SHP77 (cell line): ENCODE results near the gene ZBTB38.

ENCODE experiments used
- DNase-seq, 2 experiments: peaks; one replicate each; lab custom pipeline; 2025; lab: John Stamatoyannopoulos, UW

Gene ZBTB38

DNA sequence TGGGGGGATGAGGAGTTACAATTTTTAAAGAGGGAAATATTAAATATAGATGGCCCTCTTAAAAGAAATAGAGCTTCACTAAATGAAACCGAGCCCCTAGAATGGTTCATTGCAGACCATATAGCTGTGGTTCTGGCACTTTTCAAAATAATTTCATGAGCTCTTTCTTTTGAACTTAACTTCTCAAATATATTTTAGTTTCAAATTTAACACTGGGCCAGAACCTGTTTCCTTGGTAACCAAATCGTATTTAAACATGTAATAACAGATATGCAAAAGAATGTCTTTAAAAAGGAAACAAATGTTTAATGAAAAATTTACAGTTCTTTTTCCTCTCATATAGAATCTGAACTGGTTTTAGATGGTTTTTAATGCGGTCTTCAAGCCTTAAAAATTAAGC, 20.1 kb downstream of the ZBTB38 start:
- DNase-seq = no peak

- no peak for DNase-seq
These were observed 20.7 kb downstream of the ZBTB38 start for GRCh38 chr3:141388823-141389621.

GRCh38 chr3:141389703-141390102, 21.4 kb downstream of the ZBTB38 start:
- DNase-seq = no peak

DNA sequence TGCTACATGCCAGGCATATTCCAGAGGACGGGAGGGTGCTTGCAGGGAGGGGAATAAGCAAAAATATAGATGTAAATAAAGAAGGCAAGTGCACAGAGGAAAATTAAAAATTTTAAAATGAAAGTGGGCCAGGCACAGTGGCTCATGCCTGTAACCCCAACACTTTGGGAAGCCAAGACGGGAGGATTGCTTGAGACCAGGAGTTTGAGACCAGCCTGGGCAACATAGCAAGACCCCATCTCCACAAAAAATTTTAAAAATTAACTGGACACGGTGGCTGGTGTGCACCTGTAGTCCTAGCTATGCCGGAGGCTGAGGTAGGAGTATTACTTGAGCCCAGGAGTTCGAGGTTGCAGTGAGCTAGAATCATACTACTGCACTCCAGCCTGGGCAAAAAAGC, 22.4 kb downstream of the ZBTB38 start:
- no peak for DNase-seq

DNA sequence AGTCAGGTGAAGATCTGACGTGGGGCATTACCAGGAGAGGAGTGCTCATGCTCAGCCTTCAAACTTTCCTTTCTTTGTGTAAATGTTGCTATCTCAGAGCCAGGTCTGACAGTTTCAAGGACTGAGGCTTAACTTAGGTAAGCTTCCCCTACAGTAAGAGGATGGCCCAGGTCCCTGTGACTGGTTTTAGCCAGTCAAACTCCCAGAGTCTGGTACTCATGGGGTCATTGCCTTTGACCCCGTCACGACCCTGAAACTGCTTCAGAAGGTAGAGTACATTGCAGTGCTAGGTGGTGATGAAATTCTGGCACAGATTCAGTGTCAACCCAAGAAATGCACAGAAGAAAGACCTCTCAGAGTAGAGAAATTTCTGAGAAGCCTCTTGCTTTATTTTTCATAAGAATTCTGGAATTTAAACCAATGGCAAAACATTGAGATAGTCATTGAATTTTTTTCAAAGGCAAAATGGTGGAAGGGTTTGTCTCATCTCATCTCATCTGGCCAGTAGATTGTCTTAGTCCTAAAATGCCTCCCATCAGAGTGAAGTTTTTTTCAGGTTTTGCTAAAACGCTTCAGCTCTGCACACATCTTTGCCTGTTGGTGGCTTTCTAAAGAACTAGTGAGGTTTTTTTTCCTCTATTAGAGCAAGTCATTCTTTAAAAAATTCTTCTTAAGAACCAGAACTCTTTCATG, 23.1 kb downstream of the ZBTB38 start:
- no peak for DNase-seq

DNA sequence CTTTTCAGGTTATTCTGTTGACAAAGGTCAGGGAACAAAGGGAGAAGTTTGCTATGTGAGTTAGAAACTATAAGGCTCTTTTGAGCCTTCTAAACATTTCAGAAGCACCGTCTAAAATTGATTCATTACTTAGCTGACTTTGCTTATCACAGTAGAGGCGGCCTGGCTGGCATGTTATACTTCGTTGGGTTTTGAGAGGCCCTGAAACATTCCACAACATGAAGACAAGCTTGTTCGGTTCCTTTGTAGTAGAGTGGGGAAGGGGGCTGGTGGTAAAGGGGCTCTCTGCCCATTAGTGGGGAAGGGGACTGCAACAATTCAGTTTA, 23.6 kb downstream of the ZBTB38 start:
- no peak for DNase-seq

DNA sequence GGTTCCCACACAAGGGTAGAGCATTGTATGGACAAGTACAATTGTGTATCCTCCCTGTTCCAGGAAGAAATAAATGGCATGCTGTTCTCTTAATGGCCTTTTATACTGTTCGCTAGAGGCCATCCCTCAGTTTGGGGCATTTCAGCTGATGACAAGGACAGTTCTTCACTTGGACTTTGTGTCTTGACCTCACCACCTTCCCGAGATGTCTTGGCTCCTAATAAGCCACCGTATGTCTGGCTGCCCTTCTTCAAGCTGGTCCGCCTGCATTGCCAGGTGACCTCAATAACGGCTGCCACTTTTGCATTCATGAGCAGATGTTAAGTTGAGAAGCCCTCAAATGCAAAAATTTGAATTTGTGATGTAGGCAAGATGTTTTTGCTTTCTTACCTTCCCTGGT, 24.1 kb downstream of the ZBTB38 start:
- DNase-seq = no peak

GRCh38 chr3:141392897-141393734, 24.8 kb downstream of the ZBTB38 start:
- no peak for DNase-seq

GRCh38 chr3:141393735-141394076, 25.4 kb downstream of the ZBTB38 start:
- DNase-seq = no peak

DNA sequence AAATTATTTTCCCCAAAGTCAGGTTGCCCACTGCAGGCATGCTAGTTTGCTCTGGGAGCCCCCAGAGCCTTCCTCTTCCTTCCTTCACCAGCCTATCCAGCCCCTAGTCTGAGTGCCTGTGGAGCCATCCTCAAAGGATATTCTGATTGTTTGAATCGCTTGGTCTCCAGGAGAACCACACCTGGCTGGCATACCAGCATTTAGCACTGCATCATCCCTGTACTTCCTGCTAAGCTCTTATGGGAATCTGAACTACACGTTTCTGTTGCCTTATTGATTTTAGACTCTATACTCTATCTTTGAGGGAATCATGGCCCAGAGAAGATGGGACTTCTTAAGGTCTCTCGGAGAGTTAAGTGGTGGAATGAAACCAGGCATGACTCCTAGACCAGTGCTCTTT, 26.3 kb downstream of the ZBTB38 start:
- no peak for DNase-seq

- DNase-seq = no peak
These were observed 26.8 kb downstream of the ZBTB38 start for GRCh38 chr3:141395005-141395589.

DNA sequence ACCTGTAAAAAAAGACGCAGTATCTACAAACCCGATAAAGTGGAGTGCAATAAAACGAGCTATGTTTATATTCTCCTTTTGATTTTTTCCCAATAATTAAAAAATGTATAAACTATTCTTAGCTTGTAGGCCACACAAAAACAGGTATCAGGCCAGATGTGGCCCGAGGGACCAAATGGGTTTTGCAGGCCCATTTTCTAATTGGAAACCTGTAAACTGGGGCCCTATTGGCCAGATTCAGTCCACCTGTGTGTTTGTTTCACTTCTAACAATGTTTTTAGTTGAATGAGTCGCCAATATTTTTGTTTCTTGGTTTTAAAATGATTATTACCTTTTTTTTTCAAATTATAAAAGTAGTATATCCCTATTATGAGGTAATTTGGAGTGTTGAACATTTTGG, 29.7 kb downstream of the ZBTB38 start:
- no peak for DNase-seq

- no peak for DNase-seq
These were observed 30.9 kb downstream of the ZBTB38 start for GRCh38 chr3:141399200-141399599.

DNA sequence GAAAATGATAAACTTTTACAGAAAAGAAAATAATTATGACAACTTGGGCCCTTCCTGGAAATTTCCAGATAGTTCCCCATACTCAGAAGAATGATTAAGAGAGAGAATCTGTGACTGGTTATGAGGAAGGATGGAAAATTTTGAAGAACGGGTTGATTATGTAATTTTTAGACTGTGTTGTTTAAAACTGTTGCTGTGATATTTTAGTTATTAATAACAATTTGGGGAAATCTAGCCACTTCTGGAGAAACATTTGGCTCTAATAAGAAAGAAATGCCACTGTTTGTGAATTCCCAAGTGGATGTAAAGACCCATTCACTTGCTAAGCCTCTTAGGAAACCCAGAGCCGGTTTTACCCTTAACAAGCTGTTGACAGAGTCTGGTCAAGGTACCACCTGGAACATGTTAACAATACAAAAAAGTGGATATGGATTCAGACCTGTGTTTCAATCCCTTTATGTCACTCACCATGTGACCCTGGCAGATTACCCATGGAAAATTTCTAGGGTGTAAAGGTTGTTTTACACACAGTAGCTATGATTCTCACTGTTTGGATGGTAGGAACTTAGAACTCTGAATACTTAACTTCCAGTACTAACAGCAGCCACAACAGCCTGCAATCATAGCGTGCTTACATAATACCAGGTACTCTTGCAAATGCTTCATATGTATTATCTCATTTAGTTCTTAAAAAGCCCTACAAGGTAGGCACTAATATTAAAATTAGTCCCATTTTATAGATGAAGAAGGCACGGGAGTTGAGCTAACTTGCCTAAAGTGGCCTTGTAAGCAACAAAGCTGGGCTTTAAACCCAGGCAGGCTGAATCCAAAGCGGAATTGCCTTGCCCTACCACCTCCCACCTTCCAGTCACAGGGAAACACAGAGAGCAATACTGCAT, 32.0 kb downstream of the ZBTB38 start:
- no peak for DNase-seq

DNA sequence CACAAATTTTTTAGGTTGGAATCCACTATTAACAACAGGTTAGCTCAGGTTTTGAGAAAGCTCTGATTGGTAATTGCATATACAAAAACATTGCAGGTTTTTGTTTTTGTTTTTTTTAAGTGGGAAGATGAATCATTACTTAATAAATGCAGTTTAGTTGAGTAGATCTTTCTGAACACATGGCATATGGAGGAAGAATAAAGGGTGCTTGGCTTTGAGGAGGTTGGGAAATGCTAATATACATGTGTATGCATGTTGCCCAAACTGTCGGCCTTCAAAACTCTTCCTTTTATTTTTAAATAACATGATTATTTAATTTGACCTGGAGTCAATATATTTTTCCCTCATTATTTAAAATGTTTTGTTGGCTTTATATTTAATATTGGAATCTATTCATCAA, 32.8 kb downstream of the ZBTB38 start:
- no peak for DNase-seq

DNA sequence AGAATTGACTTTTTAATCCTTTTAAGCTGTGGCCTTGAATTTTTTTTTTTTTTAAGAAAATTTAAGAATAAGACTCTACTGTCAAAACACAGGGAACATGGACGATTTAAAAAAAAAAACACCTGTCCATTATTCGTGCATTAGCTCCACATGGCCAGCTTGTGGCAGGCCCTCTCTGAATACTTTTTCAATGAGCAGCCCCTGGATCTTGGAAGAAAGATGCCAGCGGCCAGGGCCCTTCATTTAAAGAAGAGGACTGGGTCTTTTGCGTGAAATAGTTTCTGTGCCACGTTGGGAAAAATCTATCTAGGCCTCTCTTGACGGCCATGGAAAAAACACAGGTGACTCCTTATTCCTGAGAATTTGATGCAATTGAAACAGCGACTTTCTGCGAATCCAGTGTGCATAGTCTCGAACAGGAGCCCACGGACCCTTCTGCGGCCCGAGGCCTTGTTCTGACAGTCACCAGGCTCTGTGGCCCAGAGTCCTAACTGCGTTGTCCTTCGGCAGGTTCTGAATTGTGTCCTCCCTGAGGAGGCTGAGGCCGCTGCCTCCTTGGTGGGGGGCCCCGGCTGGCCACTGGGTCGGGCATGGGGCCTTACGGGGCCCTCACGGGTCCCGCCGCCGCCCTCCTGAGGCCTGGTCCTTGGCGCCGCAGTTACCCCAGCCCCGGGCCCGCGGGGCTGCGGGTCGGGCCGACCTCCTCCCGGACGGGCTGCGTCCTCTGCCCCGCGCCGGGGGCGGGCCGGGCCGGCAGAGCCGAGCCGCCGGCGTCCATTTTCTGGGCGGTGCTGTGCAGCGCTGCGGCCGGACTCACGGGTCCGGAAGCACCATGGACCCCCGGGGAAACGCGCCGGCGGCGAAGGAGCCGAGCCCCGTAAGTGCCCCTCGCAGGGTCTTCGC, 33.5 kb downstream of the ZBTB38 start:
- DNase-seq = no peak

DNA sequence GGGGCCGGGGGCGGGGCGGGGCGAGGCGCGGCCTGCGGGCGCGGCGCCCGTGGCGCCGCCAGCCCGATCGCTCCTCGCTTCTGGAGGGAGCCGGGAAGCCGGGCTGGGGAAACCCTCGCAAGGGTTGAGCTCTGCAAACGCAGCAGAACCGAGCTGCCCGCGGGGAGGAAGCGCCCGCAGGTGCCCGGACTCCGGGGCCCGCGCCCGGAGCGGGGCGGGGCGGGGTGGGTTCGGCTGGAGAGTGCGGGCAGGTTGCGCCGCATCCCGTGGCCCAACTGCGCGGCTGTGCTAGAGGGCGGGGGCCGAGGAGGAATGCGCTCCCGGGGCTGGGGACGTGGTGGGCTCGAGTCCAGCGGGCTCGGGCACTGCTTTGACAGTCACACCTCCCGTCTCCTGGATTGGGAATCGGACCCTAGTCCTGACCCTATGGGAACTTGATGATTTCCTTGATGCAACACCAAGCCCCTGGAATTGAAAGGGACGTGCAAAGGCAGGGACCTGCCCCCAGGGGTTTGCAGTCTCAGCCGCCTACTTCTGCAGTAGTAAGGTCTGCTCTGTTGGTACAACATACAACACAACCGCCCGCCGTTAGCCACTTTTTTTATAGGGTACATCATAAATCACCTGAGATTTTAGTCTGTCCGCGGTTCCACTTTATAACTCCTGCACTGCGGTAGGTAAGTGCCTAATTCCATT, 34.3 kb downstream of the ZBTB38 start:
- peak; percentile 45 to 61 for DNase-seq

DNA sequence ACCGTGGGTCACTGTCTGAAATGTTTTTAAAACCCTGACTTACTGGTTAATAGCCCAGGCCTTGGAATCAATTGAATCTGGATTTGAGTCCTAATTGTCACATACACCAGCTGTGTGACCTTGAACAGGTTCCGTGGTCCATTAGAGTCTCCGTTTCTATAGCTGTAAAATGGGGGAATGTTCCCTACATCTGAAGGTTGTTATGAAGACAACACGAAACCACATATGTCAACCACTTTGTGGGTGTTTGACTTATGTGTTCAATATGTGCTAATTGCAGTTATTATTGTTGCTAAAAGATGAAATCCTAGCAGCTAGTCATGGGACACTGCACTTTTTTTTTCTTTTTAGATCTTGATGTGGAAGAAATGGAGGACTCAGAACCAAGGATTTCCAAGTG, 35.3 kb downstream of the ZBTB38 start:
- no peak for DNase-seq

DNA sequence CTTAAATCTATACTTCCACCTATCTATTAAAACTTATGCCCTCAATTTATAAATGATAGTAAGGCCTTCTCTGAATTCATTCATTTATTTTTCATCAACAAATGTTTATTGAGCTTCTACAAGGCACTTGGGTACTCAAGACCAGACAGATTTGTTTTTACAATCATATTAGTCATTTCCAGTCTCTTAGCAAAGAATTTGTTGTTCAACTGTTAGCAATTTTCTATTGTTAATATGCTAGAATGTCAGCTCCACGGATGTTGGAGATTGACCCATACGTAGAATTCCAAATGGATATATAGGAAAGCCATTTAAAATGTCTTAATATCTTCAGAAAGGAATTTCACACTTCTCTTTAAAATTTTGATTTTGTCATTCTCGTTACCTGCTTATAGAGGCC, 36.7 kb downstream of the ZBTB38 start:
- no peak for DNase-seq

DNA sequence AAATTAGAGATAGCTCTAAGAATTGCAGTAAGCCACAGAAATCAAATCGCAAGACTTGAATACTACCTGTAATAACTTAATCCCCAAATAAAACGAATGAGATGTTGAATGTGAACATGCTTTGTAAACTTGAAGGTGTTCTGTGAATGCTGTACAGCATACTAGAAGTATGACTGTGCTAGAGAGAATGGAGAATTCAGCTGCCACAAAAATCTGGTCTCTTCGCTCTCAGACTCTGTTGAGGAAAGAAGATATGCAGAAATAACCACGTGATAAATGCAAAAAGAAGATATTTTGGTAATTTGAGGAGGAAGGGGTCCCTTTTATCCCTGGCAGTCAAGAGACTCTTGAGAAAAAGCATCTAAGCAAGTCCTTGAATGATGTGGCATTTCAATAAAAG, 37.3 kb downstream of the ZBTB38 start:
- DNase-seq = no peak
